Adipocyte (in vitro differentiated cells): ENCODE data around the gene PGAP2.

ENCODE experiments used
- DNase-seq: peaks from one replicate; pipeline ENCODE4 v3.0.0-alpha.2; 2015; ENCODE audit warnings: low read depth
- H3K27me3 ChIP-seq: replicated peaks from 2 replicates; pipeline ENCODE4 v1.7.0; 2013; ENCODE audit warnings: mild to moderate bottlenecking, low read length, moderate library complexity; ENCODE audit not compliant: control insufficient read depth, insufficient read depth
- H3K36me3 ChIP-seq: 2 replicates; pipeline ENCODE4 v1.7.0; 2013; ENCODE audit warnings: low read length, mild to moderate bottlenecking, moderate library complexity; ENCODE audit not compliant: control insufficient read depth, insufficient read depth, severe bottlenecking
- H3K4me1 ChIP-seq: 2 replicates; pipeline ENCODE4 v1.7.0; 2013; ENCODE audit warnings: mild to moderate bottlenecking, low read length, moderate library complexity; ENCODE audit not compliant: control insufficient read depth, insufficient read depth
- H3K4me3 ChIP-seq: 2 replicates; pipeline ENCODE4 v1.7.0; 2013; ENCODE audit warnings: mild to moderate bottlenecking, low read length, moderate library complexity
- H3K9ac ChIP-seq: 2 replicates; pipeline ENCODE4 v1.7.0; 2013; ENCODE audit warnings: mild to moderate bottlenecking, low read length, moderate library complexity
- H3K9me3 ChIP-seq: 2 replicates; pipeline ENCODE4 v1.7.0; 2013; ENCODE audit warnings: mild to moderate bottlenecking, low read length, moderate library complexity; ENCODE audit not compliant: control insufficient read depth

The PGAP2 gene

DNA sequence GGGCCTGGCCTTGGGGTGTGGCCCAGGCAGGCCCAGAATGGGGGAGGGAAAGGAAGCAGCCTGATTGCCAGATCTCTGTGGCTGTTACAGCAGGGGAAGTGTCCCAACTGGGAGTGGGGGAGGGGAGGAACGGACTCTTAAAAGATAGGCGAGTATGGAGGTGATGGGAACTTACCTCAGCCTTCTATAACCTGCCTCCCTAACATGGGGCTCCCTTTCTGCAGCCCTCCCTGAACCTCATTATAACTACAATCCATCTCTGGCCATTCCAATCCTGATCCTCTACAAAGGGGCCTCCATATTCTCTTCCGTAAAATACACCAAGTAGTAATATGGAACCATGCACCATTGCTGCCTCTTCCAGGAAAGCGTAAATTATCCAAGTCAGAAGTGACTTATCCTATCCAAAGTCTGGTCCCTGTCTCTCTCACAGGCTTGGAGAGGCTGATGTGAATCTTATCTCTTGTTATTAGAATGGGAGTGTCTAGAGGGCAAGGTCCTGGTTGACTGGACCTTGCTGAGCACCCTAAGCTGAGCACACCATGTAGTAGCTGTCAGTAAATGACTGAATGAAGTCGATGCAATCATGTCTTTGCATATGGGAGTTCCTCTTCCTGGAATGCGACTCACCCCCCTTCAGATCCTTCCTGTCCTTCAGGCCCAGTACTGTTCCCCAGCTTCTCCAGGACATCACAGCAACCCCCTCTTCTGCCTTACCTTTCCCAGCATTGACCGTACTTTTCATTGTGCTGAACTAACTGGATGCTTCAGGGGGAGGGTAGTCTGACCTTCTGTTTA, 26.5 kb downstream of the PGAP2 start:
- Histone ChIP-seq H3K27me3 (no peaks in the 10 kb centered on the region), H3K9ac (no peak overlapping the region), H3K4me1 (peaks cover 35% of the 10 kb centered on the region), H3K4me3 (no peak overlapping the region), H3K9me3 (no peaks in the 10 kb centered on the region), H3K36me3 (peaks cover 16% of the 10 kb centered on the region)
- no peak for DNase-seq

DNA sequence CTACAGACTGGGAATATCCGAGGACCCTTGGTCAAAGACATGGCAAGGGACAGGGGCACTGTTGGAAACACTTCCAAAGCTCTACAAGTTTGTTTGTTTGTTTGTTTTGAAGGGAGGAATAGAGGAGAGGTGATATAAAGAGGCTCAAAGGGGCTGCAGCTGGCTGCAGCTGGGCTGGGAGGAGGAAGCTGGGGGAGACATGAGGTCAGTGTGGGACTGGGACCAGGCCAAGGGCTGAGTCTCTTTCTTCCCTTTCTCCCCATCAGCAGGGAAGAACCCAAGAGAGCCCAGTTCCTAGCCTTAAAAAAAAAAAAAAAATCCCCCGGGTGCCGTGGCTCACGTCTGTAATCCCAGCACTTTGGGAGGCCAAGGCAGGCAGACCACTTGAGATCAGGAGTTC, 27.4 kb downstream of the PGAP2 start:
- peaks cover 12% of the 10 kb centered on the region for H3K36me3 ChIP-seq
- no peak for DNase-seq
- H3K9me3 ChIP-seq = no peaks in the 10 kb centered on the region
- H3K4me3 ChIP-seq = no peak overlapping the region
- no peaks in the 10 kb centered on the region for H3K27me3 ChIP-seq
- no peak overlapping the region for H3K9ac ChIP-seq
- peaks cover 37% of the 10 kb centered on the region for H3K4me1 ChIP-seq

DNA sequence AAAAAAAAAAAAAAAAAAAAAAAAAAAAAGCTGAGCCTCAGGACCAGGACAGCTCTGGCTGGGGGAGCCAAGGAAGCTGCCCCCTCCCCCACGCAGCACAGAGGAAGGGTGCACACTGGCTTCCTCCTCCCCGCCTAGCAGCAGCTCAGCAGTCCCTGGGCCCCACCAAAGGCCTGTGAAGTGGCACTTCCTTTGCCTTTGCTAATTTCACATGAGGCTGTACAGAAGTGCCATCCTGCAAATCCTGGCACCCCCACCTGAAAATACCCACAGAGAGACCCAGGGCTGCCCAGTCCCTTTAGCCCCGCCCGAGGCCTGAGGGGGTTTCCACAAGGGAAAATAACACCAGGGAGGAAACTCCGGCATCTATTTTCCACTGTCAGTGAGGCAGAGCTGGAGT, 28.5 kb downstream of the PGAP2 start:
- Histone ChIP-seq H3K9me3 (no peaks in the 10 kb centered on the region), H3K36me3 (peaks cover 12% of the 10 kb centered on the region), H3K4me3 (no peak overlapping the region), H3K27me3 (no peaks in the 10 kb centered on the region), H3K9ac (no peak overlapping the region), H3K4me1 (peaks cover 40% of the 10 kb centered on the region)
- no peak for DNase-seq

DNA sequence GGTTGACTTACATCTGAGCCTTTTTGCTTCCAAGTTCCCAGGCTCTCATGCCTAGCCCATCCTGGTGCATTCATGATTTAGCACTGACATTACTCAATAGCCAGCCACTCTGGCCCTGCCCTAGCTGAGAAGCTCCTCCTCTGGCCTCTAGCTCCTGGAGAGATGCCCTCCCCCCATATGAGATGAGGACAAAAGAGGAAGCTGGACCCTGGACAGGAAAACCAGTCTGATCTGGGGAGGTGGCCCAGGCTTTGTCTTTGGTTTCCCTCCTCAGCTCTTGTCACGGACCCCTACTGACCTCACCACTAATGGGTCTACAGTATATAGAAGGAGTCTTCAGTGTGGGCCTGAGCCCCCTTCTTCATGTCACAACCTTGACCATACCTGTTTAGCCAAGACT, 29.4 kb downstream of the PGAP2 start:
- Histone ChIP-seq H3K9me3 (no peaks in the 10 kb centered on the region), H3K9ac (no peak overlapping the region), H3K4me3 (no peak overlapping the region), H3K27me3 (no peaks in the 10 kb centered on the region), H3K4me1 (peaks cover 41% of the 10 kb centered on the region), H3K36me3 (peaks cover 12% of the 10 kb centered on the region)
- peak; percentile 32 for DNase-seq

DNA sequence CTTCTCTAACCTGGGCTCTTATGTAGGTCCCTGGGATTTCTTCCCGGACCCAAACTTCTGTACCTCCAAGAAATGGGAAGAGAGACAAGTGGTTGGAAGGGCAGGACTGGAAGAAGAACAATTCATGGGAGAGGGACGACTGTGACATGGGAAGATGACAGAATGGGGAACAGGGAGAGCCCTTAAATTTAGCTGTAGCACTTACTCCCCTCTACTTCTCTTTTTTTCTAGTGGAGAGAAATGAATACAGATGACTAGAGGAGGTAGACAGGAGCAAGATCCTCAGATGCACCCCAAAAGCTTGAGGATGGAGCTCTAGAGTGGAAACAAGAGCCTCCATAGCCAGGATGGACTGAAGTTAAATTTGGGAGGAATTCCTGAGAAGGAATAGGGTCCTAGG, 30.1 kb downstream of the PGAP2 start:
- H3K27me3 ChIP-seq = no peaks in the 10 kb centered on the region
- H3K9ac ChIP-seq = no peak overlapping the region
- DNase-seq = no peak
- H3K4me3 ChIP-seq = no peak overlapping the region
- H3K36me3 ChIP-seq = peaks cover 9% of the 10 kb centered on the region
- H3K9me3 ChIP-seq = no peaks in the 10 kb centered on the region
- H3K4me1 ChIP-seq = peaks cover 41% of the 10 kb centered on the region

DNA sequence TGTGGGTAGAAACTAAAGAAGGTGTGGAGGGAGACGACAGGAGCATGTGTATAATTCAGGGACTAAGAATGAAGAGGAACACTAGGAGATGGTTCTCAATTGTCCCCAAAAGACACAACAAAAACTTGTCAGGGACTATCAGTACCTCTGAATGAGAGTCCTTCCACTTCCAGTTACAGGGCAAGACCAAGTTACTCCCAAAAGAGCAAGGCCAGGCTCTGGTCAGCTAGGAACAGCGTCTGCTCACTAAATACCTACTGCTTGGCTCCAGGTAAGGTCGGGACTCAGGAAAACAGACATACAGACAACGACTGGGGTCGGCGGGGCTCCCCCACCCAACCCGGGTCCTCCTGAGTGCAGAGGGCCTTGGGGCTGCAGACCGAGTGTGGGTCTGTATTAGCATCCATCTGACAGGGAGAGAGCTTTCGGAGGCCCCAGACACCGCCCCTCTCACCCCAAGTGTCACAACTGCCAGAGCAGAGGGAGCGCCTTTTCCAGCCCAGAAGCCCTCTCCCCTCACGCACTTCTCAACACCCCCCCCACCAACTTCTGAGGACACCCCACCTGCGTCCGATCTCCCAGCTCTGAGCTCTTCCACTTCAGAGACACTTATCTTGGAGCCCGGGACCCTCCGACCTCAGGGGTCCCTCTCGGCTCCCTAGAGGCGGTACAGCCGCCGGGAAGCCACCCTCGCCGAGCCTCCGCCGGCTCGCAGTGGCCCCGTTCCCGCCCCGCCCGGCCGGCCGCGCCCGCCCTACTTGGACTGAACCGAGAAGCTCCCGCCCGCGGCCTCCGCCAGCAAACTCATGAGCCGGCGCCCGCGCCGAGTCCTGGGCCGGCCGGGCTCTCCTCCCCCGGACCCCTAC, 31.9 kb downstream of the PGAP2 start:
- DNase-seq = peak; percentile 25
- Histone ChIP-seq H3K9ac (peak overlapping the region; percentile 91), H3K4me3 (peak overlapping the region; percentile 88), H3K9me3 (no peaks in the 10 kb centered on the region), H3K36me3 (no peaks in the 10 kb centered on the region), H3K4me1 (peaks cover 31% of the 10 kb centered on the region), H3K27me3 (no peaks in the 10 kb centered on the region)

DNA sequence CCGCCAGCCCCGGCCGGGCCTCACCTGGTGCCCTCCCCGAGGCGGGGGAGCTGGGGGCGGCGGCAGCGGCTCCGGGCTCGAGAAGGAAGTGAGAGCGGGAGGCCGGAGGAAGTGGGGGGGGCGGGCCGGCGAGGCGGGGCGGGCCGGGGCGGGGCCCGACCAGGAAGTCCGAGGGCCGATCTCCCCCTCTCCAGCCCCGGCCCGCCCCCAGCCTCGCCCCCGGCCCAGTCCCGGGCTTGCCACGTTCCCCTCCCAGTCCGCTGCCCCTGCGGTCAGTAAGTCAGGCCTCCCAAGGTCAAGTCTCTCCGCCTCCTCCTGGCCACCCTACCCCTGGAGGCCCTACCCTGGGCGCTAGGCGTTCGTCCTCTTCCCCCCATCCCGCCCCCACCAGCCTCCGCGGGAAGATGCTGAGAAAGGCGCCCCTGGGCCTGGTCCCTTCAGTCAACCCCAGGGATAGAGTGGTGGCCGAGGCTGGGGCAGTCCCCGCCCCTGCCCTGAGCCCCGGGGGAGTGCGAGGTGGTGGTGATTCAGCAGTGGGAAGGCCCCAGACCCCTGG, 32.6 kb downstream of the PGAP2 start, which contains the start of gene RHOG:
Gene RHOG (minus strand): TSS at position 90 of the 556 bp plus-strand sequence. CDS start 12,821 bp downstream, outside the sequence.
- Histone ChIP-seq H3K4me3 (peak within 1 kb of the TSS; percentile 88), H3K9me3 (no peaks in the 10 kb centered on the region), H3K36me3 (no peaks in the 10 kb centered on the region), H3K4me1 (peaks cover 34% of the 10 kb centered on the region), H3K27me3 (no peaks in the 10 kb centered on the region), H3K9ac (peak within 1 kb of the TSS; percentile 91)
- peak; percentile 88 for DNase-seq

DNA sequence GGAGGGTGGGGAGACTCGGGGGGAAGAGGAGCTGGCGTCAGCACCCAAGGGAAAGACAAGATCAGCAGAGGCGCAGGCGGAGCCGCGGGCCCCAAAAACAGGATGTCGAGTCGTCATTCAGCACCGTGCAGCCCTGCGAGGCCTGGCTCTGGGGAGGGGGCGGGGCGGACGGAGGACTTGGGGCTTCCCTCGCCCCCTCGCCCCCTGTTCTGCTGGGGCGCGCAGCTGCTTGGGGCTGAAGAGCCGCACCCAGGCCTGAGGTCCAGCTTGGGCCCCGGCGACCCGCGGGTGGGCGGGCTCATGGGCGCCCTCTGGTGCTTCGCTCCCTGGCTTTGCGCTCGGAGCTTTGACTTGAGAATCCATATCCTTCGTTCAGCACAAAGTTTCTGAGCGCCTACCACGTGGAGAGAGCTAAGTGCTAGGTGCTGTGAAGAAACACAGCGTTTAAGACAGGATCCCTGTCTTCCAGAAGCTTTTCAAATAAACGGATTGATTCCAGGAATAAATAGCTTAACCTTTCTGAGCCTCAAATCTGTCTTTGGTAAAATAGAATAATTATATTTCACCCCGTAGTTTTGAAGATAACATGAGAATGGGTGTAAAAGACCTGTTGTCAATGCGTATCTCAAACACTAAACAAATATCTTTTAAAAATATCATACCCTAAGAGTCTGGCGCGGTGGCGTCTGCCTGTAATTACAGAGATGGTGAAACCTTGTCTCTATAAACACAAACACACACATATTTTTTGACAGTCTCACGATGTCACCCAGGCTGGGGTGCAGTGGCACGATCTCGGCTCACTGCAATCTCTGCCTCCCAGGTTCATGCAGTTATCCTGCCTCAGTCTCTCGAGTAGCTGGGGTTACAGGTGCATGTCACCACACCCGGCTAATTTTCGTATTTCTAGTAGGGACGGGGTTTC, 33.3 kb downstream of the PGAP2 start:
- H3K27me3 ChIP-seq = no peaks in the 10 kb centered on the region
- H3K4me3 ChIP-seq = peak overlapping the region; percentile 70
- H3K4me1 ChIP-seq = peaks cover 34% of the 10 kb centered on the region
- DNase-seq = peak; percentile 95
- H3K9ac ChIP-seq = peak overlapping the region; percentile 78
- H3K36me3 ChIP-seq = no peaks in the 10 kb centered on the region
- H3K9me3 ChIP-seq = no peaks in the 10 kb centered on the region

DNA sequence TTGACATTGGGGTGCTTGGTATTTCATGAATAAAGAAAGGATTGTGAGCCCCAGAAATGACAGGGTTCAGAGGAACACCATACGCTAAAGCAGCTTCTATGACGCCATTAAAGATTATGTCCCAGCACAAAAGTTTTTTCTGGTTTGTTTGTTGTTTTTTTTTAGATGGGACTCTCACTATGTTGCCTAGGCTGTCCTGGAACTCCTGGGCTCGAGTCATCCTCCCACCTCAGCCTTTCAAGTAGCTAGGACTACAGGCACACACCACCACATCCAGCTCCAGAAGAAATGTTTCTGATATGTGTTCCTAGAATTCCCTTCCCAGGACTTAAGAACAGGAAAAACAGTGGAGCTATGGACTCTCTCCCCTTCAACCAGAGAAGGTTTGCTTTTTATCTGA, 35.0 kb downstream of the PGAP2 start:
- H3K4me3 ChIP-seq = no peak overlapping the region
- H3K27me3 ChIP-seq = no peaks in the 10 kb centered on the region
- H3K36me3 ChIP-seq = no peaks in the 10 kb centered on the region
- no peak for DNase-seq
- H3K4me1 ChIP-seq = peaks cover 23% of the 10 kb centered on the region
- H3K9ac ChIP-seq = no peak overlapping the region
- no peaks in the 10 kb centered on the region for H3K9me3 ChIP-seq

DNA sequence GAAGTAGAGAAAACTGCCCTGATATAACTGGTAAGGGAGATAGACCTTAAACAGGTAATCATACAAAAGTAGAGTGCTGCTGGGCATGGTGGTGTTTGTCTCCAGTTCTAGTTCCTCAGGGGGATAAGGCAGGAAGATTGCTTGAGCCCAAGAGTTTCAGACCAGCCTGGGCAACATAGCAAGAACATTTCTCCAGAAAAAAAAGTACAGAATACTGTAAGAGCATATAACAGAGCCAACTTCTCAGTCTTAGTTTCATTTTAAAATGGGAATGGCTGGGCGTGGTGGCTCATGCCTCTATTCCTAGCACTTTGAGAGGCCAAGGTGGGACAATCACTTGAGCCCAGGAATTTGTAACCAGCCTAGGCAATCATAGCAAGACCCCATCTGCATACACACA, 36.9 kb downstream of the PGAP2 start:
- H3K36me3 ChIP-seq = no peaks in the 10 kb centered on the region
- peaks cover 11% of the 10 kb centered on the region for H3K4me1 ChIP-seq
- no peak overlapping the region for H3K4me3 ChIP-seq
- no peaks in the 10 kb centered on the region for H3K9me3 ChIP-seq
- no peak for DNase-seq
- no peak overlapping the region for H3K9ac ChIP-seq
- no peaks in the 10 kb centered on the region for H3K27me3 ChIP-seq
